Posterior cingulate gyrus (tissue), 11 donors: ENCODE measurements around the gene MORC3.
A peak's percentile ranks its signal among the peaks of the same experiment; 100 is the strongest.

ENCODE experiments used
- DNase-seq, 10 donors: peaks; one replicate each; pipeline versions ENCODE4 v3.0.0 to v3.0.0-alpha.2; 2020 to 2021; ENCODE audit warnings: mixed read lengths in 3 of 10
- intact Hi-C: fragments of 100-400 bp; cut with DNase I; formaldehyde crosslinking; loops from one replicate; pipeline ENCODE4 v1.15.1; 2023

Gene MORC3

GRCh38 chr21:36419241-36419640, 99.2 kb downstream of the MORC3 start:
- intact Hi-C loops, result no loop called here
- DNase-seq, result peak in 1 of 10 donors; percentile 41

GRCh38 chr21:36419996-36420395, 100.0 kb downstream of the MORC3 start:
- peak; percentile 45 to 95 (median 68) for DNase-seq
- intact Hi-C loops, result loop anchor here (10.0 kb wide), 1 partner anchor 505 kb away; no protein-coding TSS in a partner anchor

GRCh38 chr21:36420571-36421339, 100.8 kb downstream of the MORC3 start:
- peak in 1 of 10 donors; percentile 62 for DNase-seq
- intact Hi-C loops, result loop anchor here (10.0 kb wide), 1 partner anchor 504 kb away; no protein-coding TSS in a partner anchor

GRCh38 chr21:36422279-36423098, 102.5 kb downstream of the MORC3 start:
- intact Hi-C loops, result loop anchor here (10.0 kb wide), 1 partner anchor 502 kb away; no protein-coding TSS in a partner anchor
- peak in 3 of 10 donors; percentile 24 to 80 (median 55) for DNase-seq

GRCh38 chr21:36423771-36424433, 103.9 kb downstream of the MORC3 start:
- intact Hi-C loops, result loop anchor here (10.0 kb wide), 1 partner anchor 501 kb away; no protein-coding TSS in a partner anchor
- DNase-seq, result peak in 1 of 10 donors; percentile 20

GRCh38 chr21:36424592-36424991, 104.6 kb downstream of the MORC3 start:
- intact Hi-C loops, result loop anchor here (10.0 kb wide), 1 partner anchor 500 kb away; no protein-coding TSS in a partner anchor
- peak in 1 of 10 donors; percentile 37 for DNase-seq

GRCh38 chr21:36425286-36425685, 105.3 kb downstream of the MORC3 start:
- intact Hi-C loops, result loop anchor here (10.0 kb wide), 1 partner anchor 500 kb away; no protein-coding TSS in a partner anchor

More at GRCh38 chr21:36425286-36425685, 105.3 kb downstream of the MORC3 start:
- DNase-seq, result peak in 1 of 10 donors; percentile 55
